OCI-LY3 (cell line): ENCODE measurements around the gene CDK5RAP3.

ENCODE experiments used
- CTCF ChIP-seq: fragments of 200-600, 300-600 bp; sonication (generic); IDR thresholded peaks from 2 replicates; pipeline ENCODE4 v1.5.1; 2014; ENCODE audit warnings: antibody characterized with exemption, low read length, low read depth
- EZH2phosphoT487 ChIP-seq: fragments of 200-600 bp; shearing (Covaris generic); IDR thresholded peaks from 2 replicates; pipeline ENCODE4 v1.6.1; 2018; ENCODE audit warnings: antibody characterized with exemption, mixed run types, low read depth

- TF ChIP-seq CTCF (no peak), EZH2phosphoT487 (no peak)
These were observed 15.1 kb upstream of the CDK5RAP3 start for GRCh38 chr17:47955497-47956461.
